Chondrocyte (in vitro differentiated cells): ENCODE results near the gene MOB4. TPM values are rescaled to one million over a fixed set of nuclear protein-coding genes. Genes with fewer than 3 reads are reported as not detected.
"Not testable (repeated sequence)": the region's sequence is repeated elsewhere in the genome, so short reads cannot be mapped to it uniquely, and the experiment has no call there.

Experiments
- DNase-seq: peaks from one replicate; pipeline ENCODE4 v3.0.0; 2021; ENCODE audit warnings: mixed read lengths, low spot score
- H3K27ac Mint-ChIP-seq: one replicate; pipeline ENCODE4 v1.8.0; 2021; ENCODE audit warnings: mild to moderate bottlenecking, moderate library complexity, mixed read lengths; ENCODE audit not compliant: unreplicated experiment
- H3K27me3 Mint-ChIP-seq: 2 replicates; pipeline ENCODE4 v1.8.0; 2021; ENCODE audit warnings: low read depth, mixed read lengths
- H3K36me3 Mint-ChIP-seq: 2 replicates; pipeline ENCODE4 v1.8.0; 2021; ENCODE audit warnings: low read depth, mixed read lengths
- H3K4me1 Mint-ChIP-seq: 2 replicates; pipeline ENCODE4 v1.8.0; 2021; ENCODE audit warnings: low read depth, mild to moderate bottlenecking, mixed read lengths
- H3K4me3 Mint-ChIP-seq: one replicate; pipeline ENCODE4 v1.8.0; 2021; ENCODE audit warnings: mild to moderate bottlenecking, moderate library complexity, mixed read lengths; ENCODE audit not compliant: unreplicated experiment
- H3K9me3 Mint-ChIP-seq: 2 replicates; pipeline ENCODE4 v1.8.0; 2021; ENCODE audit warnings: low read depth, mixed read lengths
- CTCF ChIP-seq: fragments of 200-600 bp; sonication (generic); IDR thresholded peaks from 2 replicates; pipeline ENCODE4 v1.5.0; 2021; ENCODE audit warnings: antibody characterized with exemption, mild to moderate bottlenecking, moderate library complexity
- long read RNA-seq: library from polyadenylated mRNA; stranded (forward); transcript quantifications from one replicate; pipeline ENCODE4 v2.0.0, GENCODE V29; 2021
- total RNA-seq: library from RNA; stranded (reverse); gene quantifications from 3 replicates; pipeline ENCODE4 v1.2.1, GENCODE V29; 2021

Gene MOB4
- 30.8 to 32.8 TPM (median 32.3 TPM) in 3 replicates for total RNA-seq
- long read RNA-seq, transcript MOB4-202 (8 exons, 3,986 nt), result major isoform, 94 of 109 reads
- long read RNA-seq, transcript MOB4-207 (7 exons, 1,021 nt), result minor isoform, 10 of 109 reads
- long read RNA-seq, partial matches to known transcripts, result 0 of 109 reads
- long read RNA-seq, other reads (novel, unspliced or antisense), result 3 of 109 reads

- H3K27ac Mint-ChIP-seq, result peak within 1 kb of the TSS; percentile 96
- TF ChIP-seq CTCF, result peak; percentile 18
- H3K4me1 Mint-ChIP-seq, result peaks cover 43% of the 10 kb centered on the region
- H3K36me3 Mint-ChIP-seq, result peaks cover under 1% of the 10 kb centered on the region
- DNase-seq, result peak; percentile 98
- H3K27me3 Mint-ChIP-seq, result no peaks in the 10 kb centered on the region
- no peaks in the 10 kb centered on the region for H3K9me3 Mint-ChIP-seq
- H3K4me3 Mint-ChIP-seq, result peak within 1 kb of the TSS; percentile 89
Measured at GRCh38 chr2:197515739-197516392, at the start of gene MOB4. Gene MOB4, plus strand, starts transcription at chr2:197516066. Its CDS starts 21 bp downstream, at chr2:197516087.

- Mint-ChIP-seq H3K4me1 (no peaks in the 10 kb centered on the region), H3K36me3 (peaks cover 24% of the 10 kb centered on the region), H3K27me3 (no peaks in the 10 kb centered on the region), H3K4me3 (no peak overlapping the region), H3K9me3 (no peaks in the 10 kb centered on the region), H3K27ac (no peak overlapping the region)
- DNase-seq, result no peak
- TF ChIP-seq CTCF, result no peak
Measured at GRCh38 chr2:197472166-197472565, 43.7 kb upstream of the MOB4 start.

GRCh38 chr2:197477797-197478196 lies 38.1 kb upstream of the MOB4 start:
- DNase-seq, result no peak
- H3K9me3 Mint-ChIP-seq, result no peaks in the 10 kb centered on the region
- H3K27me3 Mint-ChIP-seq, result no peaks in the 10 kb centered on the region
- no peak for TF ChIP-seq CTCF
- no peak overlapping the region for H3K4me3 Mint-ChIP-seq
- no peaks in the 10 kb centered on the region for H3K4me1 Mint-ChIP-seq
- H3K27ac Mint-ChIP-seq, result no peak overlapping the region
- peaks cover 8% of the 10 kb centered on the region for H3K36me3 Mint-ChIP-seq

- no peak for DNase-seq
- Mint-ChIP-seq H3K9me3 (peaks cover 7% of the 10 kb centered on the region), H3K27ac (no peak overlapping the region), H3K36me3 (peaks cover 11% of the 10 kb centered on the region), H3K4me1 (no peaks in the 10 kb centered on the region), H3K27me3 (no peaks in the 10 kb centered on the region), H3K4me3 (no peak overlapping the region)
- TF ChIP-seq CTCF, result no peak
Measured at GRCh38 chr2:197480165-197481036, 35.5 kb upstream of the MOB4 start.

- not testable (repeated sequence) for DNase-seq, H3K4me3 Mint-ChIP-seq, H3K4me1 Mint-ChIP-seq, H3K9me3 Mint-ChIP-seq, H3K27ac Mint-ChIP-seq, H3K27me3 Mint-ChIP-seq
- peaks cover 27% of the 10 kb centered on the region for H3K36me3 Mint-ChIP-seq
Measured at GRCh38 chr2:197484248-197484647, 31.6 kb upstream of the MOB4 start.
